Dermis blood vessel endothelial cell (primary cell): ENCODE results near the gene ABCC1. TPM values are rescaled to one million over a fixed set of nuclear protein-coding genes. Genes with fewer than 3 reads are reported as not detected.
"Not testable (repeated sequence)": the region's sequence is repeated elsewhere in the genome, so short reads cannot be mapped to it uniquely, and the experiment has no call there.

Source experiments
- DNase-seq: peaks from one replicate; pipeline ENCODE4 v3.0.0; 2010
- total RNA-seq: library from RNA; depleted of rRNA; stranded (reverse); fragments of >200 nt; gene quantifications from 2 replicates; pipeline ENCODE4 v1.2.3, GENCODE V29; 2014

Gene ABCC1
- total RNA-seq, 1 donor from 2014 or later = 35.7 TPM

- peak; percentile 24 for DNase-seq
Measured at GRCh38 chr16:15946257-15947044, 3.0 kb upstream of the ABCC1 start.

GRCh38 chr16:15947983-15948509 lies 1.4 kb upstream of the ABCC1 start:
- DNase-seq = no peak

GRCh38 chr16:15948532-15949209 lies 745 bp upstream of the ABCC1 start:
- DNase-seq = no peak

GRCh38 chr16:15950161-15950854 lies 892 bp downstream of the ABCC1 start:
- DNase-seq = peak; percentile 54

- no peak for DNase-seq
Measured at GRCh38 chr16:15950869-15951268, 1.5 kb downstream of the ABCC1 start.

GRCh38 chr16:15951852-15952251 lies 2.4 kb downstream of the ABCC1 start:
- no peak for DNase-seq

GRCh38 chr16:15952265-15952711 lies 2.9 kb downstream of the ABCC1 start:
- DNase-seq = peak; percentile 45

GRCh38 chr16:15953477-15953876 lies 4.1 kb downstream of the ABCC1 start:
- DNase-seq = no peak

- DNase-seq = no peak
Measured at GRCh38 chr16:15953929-15954813, 4.8 kb downstream of the ABCC1 start.

GRCh38 chr16:15954814-15955151 lies 5.4 kb downstream of the ABCC1 start:
- DNase-seq = no peak

GRCh38 chr16:15955425-15955824 lies 6.0 kb downstream of the ABCC1 start:
- DNase-seq = no peak

GRCh38 chr16:15956106-15956505 lies 6.7 kb downstream of the ABCC1 start:
- DNase-seq = not testable (repeated sequence)

GRCh38 chr16:15958703-15959348 lies 9.4 kb downstream of the ABCC1 start:
- no peak for DNase-seq

- DNase-seq = peak; percentile 91
Measured at GRCh38 chr16:15960124-15960971, 10.9 kb downstream of the ABCC1 start.

- peak; percentile 52 for DNase-seq
Measured at GRCh38 chr16:15961060-15961511, 11.7 kb downstream of the ABCC1 start.

- DNase-seq = no peak
Measured at GRCh38 chr16:15961571-15962090, 12.2 kb downstream of the ABCC1 start.

- DNase-seq = no peak
Measured at GRCh38 chr16:15963307-15963910, 14.0 kb downstream of the ABCC1 start.

GRCh38 chr16:15966420-15966819 lies 17.0 kb downstream of the ABCC1 start:
- DNase-seq = no peak

GRCh38 chr16:15966836-15967546 lies 17.6 kb downstream of the ABCC1 start:
- DNase-seq = peak; percentile 65
